Testis (tissue), 2 donors: Measurements from ENCODE around the gene ARHGAP1.

Experiments used
- CTCF ChIP-seq, 3 experiments: fragments of 450-650 bp in 2 of 3; fragments of 200-600 bp in 1 of 3; sonication (generic) in 1 of 3; IDR thresholded peaks; one replicate each; pipeline ENCODE4 v1.5.1; 2016 to 2019; ENCODE audit warnings: antibody characterized with exemption in 3 of 3, mild to moderate bottlenecking in 2 of 3, moderate library complexity in 1 of 3
- POLR2A ChIP-seq: fragments of 450-650 bp; IDR thresholded peaks from one replicate; pipeline ENCODE4 v1.6.1; 2017; ENCODE audit warnings: antibody characterized with exemption, mild to moderate bottlenecking, moderate library complexity

- TF ChIP-seq CTCF (IDR thresholded peaks at IDR 0.05) (no peak), POLR2A (no peak)
Measured at GRCh38 chr11:46719048-46719542, 18.7 kb upstream of the ARHGAP1 start, which contains the start of gene F2.
